MG63 (cell line): ENCODE measurements around the gene HDAC5. TPM values are rescaled to one million over a fixed set of nuclear protein-coding genes. Genes with fewer than 3 reads are reported as not detected.
"Not testable (repeated sequence)": the region's sequence is repeated elsewhere in the genome, so short reads cannot be mapped to it uniquely, and the experiment has no call there.

Experiments
- DNase-seq: peaks from one replicate; pipeline ENCODE4 v3.0.0-alpha.2; 2020
- H3K27me3 ChIP-seq: fragments of 250-450 bp; sonication (Bioruptor Pico); 2 replicates; pipeline ENCODE4 v1.5.1; 2020; ENCODE audit warnings: mild to moderate bottlenecking, moderate library complexity
- H3K36me3 ChIP-seq: fragments of 250-450 bp; sonication (Bioruptor Pico); 2 replicates; pipeline ENCODE4 v1.5.1; 2020; ENCODE audit warnings: mild to moderate bottlenecking, moderate library complexity
- H3K4me3 ChIP-seq: fragments of 250-450 bp; sonication (Bioruptor Pico); 2 replicates; pipeline ENCODE4 v1.5.1; 2020; ENCODE audit warnings: mild to moderate bottlenecking, moderate library complexity
- H3K9me3 ChIP-seq: fragments of 250-450 bp; sonication (Bioruptor Pico); 2 replicates; pipeline ENCODE4 v1.5.1; 2020; ENCODE audit warnings: mild to moderate bottlenecking, moderate library complexity
- total RNA-seq: library from RNA; depleted of rRNA; stranded (reverse); fragments of >200 nt; shearing (Covaris generic); gene quantifications from 2 replicates; pipeline ENCODE4 v1.2.3, GENCODE V29; 2014; ENCODE audit warnings: low replicate concordance

The HDAC5 gene
- total RNA-seq, 1 experiment from 2014 or later = 50.4 TPM

DNA sequence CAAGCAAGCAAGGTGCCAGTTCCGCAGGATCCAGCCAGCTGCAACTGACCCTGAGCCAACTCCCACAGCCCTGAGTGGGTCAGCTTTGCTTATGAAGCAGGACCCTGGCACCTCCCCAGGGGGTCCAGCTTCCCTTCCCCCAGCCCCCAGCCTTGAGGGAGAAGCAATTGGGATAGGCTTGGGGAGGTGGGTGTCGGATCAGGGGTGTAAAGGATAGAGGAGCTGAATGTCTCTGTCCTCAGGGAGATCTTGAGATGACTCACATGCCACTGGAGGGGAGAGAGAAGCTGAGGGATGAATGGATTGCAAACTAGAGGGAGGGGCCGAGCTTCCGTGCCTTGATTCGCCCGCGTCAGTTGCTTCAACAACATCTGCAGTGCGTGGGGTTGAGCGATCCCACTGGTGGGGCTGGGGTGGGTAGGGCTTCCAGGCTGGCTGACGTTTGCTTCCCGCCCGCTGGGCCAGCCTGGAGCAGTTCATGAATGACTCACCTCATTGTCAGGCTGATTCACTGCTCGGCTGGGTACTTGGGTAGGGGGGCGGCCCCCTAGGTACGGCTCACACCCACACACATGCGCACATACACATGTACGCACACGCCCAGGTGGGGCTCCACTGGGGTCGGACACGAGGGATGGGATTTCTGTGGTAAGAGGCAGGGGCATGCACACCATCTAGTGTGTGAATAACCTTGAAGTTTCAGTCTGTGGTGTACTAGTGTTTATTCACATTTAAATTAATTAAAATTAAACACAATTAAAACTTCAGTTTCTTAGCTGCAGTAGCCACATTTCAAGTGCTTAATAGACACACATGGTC lies 14.7 kb upstream of the HDAC5 start:
- Histone ChIP-seq H3K9me3 (no peaks in the 10 kb centered on the region), H3K4me3 (peak overlapping the region; percentile 24), H3K27me3 (no peaks in the 10 kb centered on the region), H3K36me3 (no peaks in the 10 kb centered on the region)
- DNase-seq = peak; percentile 100

DNA sequence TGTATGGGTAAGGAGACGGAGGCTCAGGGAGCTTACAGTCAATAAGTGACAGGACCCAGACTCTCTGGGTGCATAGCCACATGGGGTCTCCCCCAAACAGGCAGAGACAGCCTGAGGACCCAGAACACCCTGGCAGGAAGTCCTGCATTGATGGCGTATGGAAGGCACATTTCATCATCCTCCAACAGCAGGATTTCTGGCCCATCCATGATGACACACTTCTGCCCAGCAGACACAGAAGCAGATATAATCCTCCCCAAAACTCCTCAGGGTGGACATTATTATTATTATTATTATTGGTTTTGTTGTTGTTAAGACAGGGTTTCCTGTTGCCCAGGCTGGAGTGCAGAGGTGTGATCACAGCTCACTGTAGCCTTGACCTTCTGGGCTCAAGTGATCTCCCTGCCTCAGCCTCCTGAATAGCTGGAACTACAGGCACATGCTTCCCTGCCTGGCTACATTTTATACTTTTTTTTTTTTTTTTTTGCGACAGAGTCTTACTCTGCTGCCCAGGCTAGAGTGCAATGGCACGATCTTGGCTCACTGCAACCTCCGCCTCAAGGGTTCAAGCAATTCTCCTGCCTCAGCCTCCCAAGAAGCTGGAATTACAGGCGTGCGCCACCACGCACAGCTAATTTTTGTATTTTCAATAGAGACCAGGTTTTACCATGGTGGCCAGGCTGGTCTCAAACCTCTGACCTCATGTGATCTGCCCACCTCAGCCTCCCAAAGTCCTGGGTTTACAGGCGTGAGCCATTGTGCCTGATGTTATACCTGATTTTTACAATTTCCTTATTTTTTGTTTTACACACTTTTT lies 11.5 kb upstream of the HDAC5 start:
- Histone ChIP-seq H3K9me3 (no peaks in the 10 kb centered on the region), H3K36me3 (no peaks in the 10 kb centered on the region), H3K27me3 (no peaks in the 10 kb centered on the region), H3K4me3 (no peak overlapping the region)
- DNase-seq = no peak

DNA sequence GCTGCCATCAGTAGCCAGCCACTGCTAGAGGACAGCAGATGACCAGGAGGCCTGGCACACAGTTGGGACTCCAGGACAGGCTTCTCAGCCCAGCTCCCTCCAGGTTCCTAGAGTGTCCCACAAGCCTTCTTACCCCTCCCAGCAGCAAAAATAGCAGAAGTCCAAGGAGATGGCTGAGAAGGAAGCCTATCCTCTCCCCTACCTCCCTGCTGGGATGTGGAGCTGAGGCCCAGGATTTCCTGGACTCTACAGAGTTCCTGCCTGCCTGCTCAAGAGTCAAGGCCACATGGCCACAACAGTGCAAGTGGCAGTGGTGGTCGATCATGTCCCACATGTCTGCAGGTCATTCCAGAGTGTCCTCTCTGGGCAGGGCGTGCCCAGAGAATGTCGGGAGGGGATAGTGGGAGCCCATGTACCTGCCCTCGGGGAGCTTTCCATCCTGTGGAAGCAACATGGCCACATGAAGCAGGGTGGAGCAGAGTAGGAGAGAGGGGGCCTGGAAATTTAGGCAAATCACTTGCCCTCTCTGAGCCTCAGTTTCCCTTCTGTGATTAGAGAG lies 10.6 kb upstream of the HDAC5 start:
- H3K36me3 ChIP-seq = no peaks in the 10 kb centered on the region
- H3K27me3 ChIP-seq = no peaks in the 10 kb centered on the region
- no peak for DNase-seq
- H3K4me3 ChIP-seq = no peak overlapping the region
- no peaks in the 10 kb centered on the region for H3K9me3 ChIP-seq

DNA sequence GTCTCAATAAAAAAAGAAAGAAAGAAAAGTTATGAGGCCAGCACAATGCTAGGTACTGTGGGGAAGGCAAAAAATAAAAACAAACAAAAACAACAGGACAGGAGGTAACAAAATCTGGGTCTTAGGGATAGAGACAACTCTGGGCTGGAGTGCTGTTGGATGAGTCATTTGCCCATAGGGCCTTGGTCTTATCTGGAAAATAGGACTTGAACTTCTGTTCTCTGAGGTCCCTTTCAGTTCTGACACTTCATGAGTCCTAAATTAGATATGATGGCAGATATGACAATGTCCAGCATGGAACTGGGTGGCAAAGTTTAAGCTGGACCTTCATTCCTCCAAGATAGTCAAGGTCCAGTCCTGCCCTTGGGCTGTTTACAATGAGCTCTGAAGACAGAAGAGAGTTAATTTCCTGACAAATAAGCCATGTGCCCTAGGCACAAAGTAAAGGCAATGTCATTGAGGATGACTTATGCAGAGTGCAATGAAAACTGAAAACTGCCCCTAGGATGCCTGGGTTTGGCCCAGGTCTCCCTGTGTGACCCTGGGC lies 8.9 kb upstream of the HDAC5 start:
- no peak for DNase-seq
- Histone ChIP-seq H3K4me3 (no peak overlapping the region), H3K27me3 (no peaks in the 10 kb centered on the region), H3K36me3 (no peaks in the 10 kb centered on the region), H3K9me3 (no peaks in the 10 kb centered on the region)

DNA sequence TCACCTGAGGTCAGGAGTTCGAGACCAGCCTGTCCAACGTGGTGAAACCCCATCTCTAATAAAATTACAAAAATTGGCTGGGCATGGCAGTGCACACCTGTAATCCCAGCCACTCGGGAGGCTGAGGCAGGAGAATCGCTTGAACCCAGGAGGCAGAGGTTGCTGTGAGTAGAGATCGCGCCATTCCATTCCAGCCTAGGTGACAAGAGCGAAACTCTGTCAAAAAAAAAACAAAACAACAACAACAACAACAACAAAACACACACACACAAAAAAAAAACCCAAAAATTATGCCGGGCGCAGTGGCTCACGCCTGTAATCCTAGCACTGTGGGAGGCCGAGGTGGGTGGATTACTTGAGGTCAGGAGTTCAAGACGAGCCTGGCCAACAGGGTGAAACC lies 7.9 kb upstream of the HDAC5 start:
- H3K9me3 ChIP-seq, DNase-seq, H3K36me3 ChIP-seq, H3K4me3 ChIP-seq, H3K27me3 ChIP-seq: not testable (repeated sequence)

DNA sequence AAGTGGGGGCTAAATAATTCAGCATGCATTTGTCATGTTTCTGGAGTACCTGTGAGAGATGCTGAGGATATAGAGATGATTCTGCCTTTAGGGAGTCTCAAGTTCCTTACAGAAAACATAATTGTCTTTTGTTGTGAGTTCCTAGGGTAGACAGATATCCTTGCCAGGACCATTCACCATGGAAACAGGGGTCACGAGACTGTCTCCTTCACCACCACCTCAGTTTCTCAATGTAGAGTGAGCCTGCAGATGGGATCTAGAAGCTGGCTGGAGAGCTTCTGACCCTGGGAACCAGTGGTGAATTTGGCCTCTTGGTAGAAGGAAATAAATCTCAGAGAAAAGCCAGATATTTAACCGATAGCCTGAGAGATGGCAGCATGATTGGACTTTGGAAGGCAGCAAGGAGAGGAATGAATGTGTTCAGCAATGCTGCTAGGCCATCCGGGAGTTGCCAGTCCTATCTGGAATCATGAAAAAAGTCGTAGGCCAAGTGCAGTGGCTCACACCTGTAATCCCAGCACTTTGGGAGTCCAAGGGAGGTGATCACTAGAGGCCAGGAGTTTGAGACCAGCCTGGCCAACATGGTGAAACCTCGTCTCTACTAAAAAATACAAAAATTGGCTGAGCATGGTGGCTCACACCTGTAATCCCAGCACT lies 7.4 kb upstream of the HDAC5 start:
- DNase-seq = no peak
- Histone ChIP-seq H3K36me3 (no peaks in the 10 kb centered on the region), H3K9me3 (no peaks in the 10 kb centered on the region), H3K27me3 (no peaks in the 10 kb centered on the region), H3K4me3 (no peak overlapping the region)

DNA sequence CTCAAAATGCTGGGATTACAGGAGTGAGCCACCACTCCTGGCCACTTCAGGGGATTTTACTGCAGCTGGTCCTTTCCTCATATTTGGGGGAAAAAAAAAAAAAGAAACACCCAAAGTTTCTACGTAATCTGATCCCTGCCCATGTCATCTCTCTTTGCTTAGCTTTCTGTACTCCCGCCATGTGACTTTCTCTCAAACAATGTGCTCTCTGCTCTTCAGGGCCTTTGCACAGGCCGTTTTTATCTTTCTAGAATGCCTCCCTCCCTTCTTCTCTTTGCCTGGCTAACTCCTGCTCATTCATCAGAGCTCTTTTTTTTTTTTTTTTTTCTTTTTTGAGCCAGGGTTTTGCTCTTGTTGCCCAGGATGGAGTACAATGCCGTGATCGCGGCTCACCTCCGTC lies 4.9 kb upstream of the HDAC5 start:
- no peak for DNase-seq
- Histone ChIP-seq H3K36me3 (no peaks in the 10 kb centered on the region), H3K27me3 (no peaks in the 10 kb centered on the region), H3K4me3 (no peak overlapping the region), H3K9me3 (no peaks in the 10 kb centered on the region)

DNA sequence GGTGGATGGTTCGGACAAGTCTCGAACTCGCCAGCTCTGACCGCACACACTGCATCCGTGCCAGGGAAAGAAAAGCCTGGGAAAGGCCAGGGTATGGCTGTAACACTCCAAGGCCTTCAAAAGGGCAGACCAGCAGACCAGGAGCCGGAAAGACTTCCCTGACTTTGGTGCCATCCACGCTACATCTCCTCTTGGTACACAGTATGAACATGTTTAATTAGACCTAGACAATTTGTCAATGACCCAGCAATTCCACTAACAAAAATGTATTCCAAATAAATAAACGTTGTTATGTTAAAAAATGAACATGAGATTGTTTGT lies 637 bp upstream of the HDAC5 start:
- Histone ChIP-seq H3K9me3 (no peaks in the 10 kb centered on the region), H3K27me3 (no peaks in the 10 kb centered on the region), H3K36me3 (no peaks in the 10 kb centered on the region), H3K4me3 (peak overlapping the region; percentile 61)
- no peak for DNase-seq

DNA sequence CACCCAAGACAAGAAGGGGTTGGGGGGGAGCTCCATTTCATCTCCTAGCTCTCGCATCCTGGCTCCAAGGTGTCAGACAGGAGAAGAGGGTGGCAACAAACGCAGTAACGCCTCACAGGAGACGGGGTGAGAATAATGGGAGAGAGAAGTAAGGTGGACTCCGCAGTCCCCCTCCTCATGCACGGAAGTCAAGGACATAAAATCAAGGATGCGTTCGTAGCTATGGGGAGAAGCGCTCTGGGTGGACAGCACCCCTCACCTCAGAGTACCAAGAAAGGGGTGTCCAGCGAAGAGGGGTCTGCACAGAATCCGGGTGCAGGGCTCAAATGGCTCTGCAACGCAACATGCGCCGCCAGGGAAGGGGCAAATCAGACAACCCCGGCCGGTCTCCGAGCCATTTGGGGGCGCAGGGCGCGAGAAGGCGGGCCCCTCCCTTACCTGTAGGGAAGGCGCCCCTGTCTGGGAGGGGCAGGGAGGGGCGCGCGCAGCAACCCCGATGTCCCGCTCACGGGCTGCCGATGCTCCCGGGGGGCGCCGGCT lies 555 bp downstream of the HDAC5 start:
- H3K27me3 ChIP-seq = no peaks in the 10 kb centered on the region
- no peaks in the 10 kb centered on the region for H3K36me3 ChIP-seq
- peak overlapping the region; percentile 61 for H3K4me3 ChIP-seq
- DNase-seq = no peak
- no peaks in the 10 kb centered on the region for H3K9me3 ChIP-seq

DNA sequence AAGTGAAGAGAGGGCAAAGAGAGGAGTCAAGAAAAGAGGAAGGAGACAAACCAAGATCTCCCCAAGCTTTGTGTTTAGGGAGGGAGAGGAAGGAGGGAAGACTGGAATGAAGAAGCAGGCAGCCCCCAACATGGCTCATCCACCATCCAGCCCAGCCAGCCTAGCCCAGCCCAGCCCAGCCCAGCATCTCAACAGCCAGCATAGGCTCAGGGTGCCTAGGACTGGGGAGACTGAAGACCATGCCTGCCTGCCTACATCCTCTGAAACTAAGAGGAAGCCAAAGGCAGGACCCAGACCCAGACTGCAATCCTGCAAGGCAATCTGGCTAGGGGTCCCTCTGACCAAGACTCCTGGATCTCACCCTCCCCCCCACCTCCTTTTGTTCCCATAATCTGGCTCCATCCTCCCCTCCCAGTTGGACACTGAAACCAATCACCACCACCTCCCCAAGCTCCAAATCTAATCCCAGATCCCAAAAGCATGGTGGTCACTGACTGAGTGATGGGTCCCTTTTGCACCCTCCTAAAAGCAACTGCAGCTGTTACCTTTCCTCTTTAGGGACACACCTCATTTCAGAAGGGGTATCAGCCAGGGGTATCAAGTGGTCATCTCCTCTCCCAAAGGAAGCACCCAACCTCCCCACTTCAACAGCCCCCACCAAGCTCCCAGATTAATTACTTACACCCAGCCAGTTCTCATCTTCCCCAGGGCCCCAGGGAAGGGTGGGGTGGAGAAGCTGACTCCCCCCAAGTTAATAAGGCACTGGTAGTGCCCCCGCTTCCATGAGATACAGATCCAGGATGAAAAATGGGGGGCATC lies 1.2 kb downstream of the HDAC5 start:
- no peaks in the 10 kb centered on the region for H3K27me3 ChIP-seq
- DNase-seq = no peak

DNA sequence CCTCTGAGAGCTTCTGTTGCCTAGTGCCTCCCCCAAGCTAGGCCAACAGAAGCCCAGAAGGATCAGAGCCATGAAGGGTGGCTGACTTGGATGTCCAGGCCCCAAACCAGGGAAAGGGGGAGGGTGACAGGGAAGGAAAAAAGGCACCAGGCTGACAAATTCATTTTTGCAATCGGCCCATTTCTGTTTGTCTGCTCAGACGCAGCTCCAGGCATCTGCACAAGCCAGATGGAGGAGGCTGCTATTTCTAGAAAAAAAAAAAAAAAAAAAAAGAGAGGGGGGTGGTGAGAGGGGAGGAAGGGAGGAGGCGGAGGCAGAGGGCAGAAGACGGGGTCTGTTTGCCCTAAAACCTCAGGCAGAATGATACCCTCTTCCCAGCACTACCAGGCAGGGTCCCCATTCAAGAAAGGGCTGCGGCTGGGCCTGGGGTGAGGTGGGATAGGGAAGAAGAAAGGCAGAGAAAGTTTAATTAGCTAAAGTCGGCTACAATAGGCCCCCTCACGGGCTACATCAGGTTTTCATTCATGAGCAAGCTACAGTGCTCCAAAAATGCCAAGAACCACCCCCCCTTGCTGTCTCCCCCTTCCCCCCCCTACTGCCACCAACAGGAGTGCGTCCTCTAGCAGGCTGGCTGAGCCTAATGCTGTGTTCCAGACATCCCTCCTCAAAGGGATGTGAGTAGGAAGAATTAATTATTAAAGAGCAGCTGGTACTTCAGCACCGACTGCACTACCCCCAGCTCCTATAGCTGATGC lies 2.4 kb downstream of the HDAC5 start:
- H3K4me3 ChIP-seq = no peak overlapping the region
- no peak for DNase-seq
- no peaks in the 10 kb centered on the region for H3K9me3 ChIP-seq
- no peaks in the 10 kb centered on the region for H3K27me3 ChIP-seq
- H3K36me3 ChIP-seq = no peaks in the 10 kb centered on the region; the same call in 1 of the 2 replicates

More for the DNA sequence above, 1.2 kb downstream of the HDAC5 start:
- no peaks in the 10 kb centered on the region for H3K36me3 ChIP-seq
- peak overlapping the region; percentile 61 for H3K4me3 ChIP-seq
- H3K9me3 ChIP-seq = no peaks in the 10 kb centered on the region

DNA sequence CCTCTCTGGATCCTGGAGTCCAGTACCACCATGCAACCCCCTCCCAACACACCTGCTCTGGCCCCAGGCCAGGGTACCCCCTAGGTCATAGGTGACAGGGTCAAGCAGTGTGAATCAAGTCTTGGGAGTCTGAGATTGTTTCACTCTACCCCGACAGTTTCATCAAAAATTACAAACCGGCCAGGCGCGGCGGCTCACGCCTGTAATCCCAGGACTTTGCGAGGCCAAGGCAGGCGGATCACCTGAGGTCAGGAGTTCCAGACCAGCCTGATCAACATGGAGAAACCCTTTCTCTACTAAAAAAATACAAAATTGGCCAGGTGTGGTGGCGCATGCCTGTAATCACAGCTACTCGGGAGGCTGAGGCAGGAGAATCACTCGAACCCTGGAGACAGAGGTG lies 3.2 kb downstream of the HDAC5 start:
- not testable (repeated sequence) for H3K27me3 ChIP-seq, H3K9me3 ChIP-seq, DNase-seq, H3K36me3 ChIP-seq, H3K4me3 ChIP-seq

DNA sequence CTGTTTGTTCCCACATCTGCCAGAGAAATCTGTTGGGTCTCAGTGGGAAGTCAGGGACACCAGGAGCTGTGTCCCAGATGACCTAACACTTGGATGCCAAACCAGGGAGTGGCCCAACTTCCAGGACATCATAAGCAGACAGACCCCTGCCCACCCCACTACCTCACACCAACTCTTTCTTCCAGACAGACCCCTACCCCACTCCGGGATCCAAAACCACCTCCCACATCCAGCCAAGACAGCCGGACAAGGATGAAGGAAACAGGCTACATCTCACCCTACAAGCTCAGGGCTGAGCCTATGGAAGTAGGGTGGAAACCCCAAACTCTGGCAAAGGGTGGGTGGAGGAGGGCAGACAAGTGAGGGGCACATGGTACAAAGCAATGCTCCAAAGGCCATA lies 3.6 kb downstream of the HDAC5 start:
- DNase-seq = no peak
- H3K36me3 ChIP-seq = no peaks in the 10 kb centered on the region; the same call in 1 of the 2 replicates
- H3K4me3 ChIP-seq = no peak overlapping the region
- H3K27me3 ChIP-seq = no peaks in the 10 kb centered on the region
- H3K9me3 ChIP-seq = no peaks in the 10 kb centered on the region

DNA sequence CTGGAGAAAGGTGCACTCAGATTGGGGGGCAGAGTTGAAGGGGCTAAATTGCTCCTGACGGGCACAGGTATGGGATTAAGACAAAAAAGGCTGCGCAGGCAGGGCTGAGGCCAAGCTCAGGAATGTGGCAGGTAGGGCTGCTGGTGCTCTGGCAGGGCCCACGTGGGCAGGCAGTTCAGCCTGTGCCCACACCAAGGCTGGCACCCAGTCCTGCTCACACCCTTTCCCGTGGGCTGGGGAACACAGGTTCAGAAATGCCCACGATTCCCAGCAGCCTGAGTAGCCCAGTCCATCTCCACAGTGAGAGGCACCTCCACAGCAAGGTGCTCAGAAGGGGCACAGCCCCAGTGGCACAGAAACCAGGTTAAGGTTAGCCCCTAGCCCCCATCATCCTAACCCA lies 4.4 kb downstream of the HDAC5 start:
- Histone ChIP-seq H3K4me3 (no peak overlapping the region), H3K9me3 (no peaks in the 10 kb centered on the region), H3K36me3 (no peaks in the 10 kb centered on the region; the same call in 1 of the 2 replicates), H3K27me3 (no peaks in the 10 kb centered on the region)
- no peak for DNase-seq

DNA sequence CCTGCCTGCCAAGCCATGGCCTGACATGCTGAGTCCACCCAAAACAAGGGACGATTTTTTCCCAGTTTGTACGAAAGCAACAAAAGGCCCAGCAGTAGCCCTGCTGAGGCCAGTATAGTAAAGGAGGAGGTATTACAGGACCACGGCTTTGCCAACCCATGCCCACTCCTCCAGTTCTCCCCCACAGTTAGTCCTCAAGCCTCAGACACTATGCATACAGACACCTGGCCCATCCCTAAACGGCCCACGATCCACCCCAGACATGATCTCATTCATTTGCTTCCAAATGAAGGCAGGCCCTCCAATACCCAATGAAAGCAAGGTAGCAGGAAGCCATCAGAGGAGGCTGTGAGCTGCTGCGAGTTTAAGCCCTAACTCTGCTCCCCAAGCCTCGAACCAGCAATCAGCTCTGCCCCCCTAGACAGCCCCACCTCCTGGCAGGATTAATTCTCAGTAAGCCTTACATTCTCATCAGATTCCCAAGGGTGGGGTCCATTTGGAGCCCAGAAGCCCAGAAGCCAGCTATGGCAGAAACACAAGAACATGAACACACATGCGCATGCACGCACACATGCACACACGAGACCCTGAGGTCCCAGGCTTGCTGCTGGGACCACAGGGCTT lies 4.9 kb downstream of the HDAC5 start:
- no peaks in the 10 kb centered on the region; the same call in 1 of the 2 replicates for H3K36me3 ChIP-seq
- no peaks in the 10 kb centered on the region for H3K27me3 ChIP-seq
- no peak for DNase-seq
- H3K9me3 ChIP-seq = no peaks in the 10 kb centered on the region
- H3K4me3 ChIP-seq = no peak overlapping the region
